Stimulated activated CD4-positive, alpha-beta T cell treated with anti-CD3 and anti-CD28 coated beads, Interleukin-12 subunit alpha, Interleukin-12 subunit beta, amount 100 ng/mL, for 24 hours (primary cell): ENCODE results near the gene KIF16B.
"Not testable (repeated sequence)": the region's sequence is repeated elsewhere in the genome, so short reads cannot be mapped to it uniquely, and the experiment has no call there.

ENCODE experiments used
- DNase-seq, 2 experiments: peaks; one replicate each; pipeline ENCODE4 v3.0.0-alpha.2; 2020; ENCODE audit warnings: low read depth in 2 of 2

The KIF16B gene

GRCh38 chr20:16292226-16292880 lies 280.9 kb downstream of the KIF16B start:
- no peak for DNase-seq

DNA sequence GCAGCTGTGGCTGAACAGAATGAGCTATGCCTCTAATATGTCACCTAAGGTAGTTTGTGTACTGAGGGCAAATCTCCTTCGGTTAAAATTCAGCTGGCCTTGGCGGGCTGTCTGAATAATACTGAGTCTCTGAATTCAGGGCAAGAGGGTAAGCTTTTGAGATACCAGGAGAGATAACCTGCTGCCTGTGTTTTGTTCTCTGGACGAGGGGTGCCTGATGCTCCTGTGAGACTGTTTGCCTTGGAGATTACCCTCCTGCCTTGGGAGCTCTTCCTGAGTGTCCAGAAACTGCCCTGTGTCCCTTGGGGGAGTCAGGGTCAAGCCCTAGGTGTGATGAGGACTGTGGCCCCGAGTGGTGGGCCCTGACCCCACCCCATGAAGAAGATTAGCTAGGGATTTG lies 282.9 kb downstream of the KIF16B start:
- DNase-seq, result no peak

DNA sequence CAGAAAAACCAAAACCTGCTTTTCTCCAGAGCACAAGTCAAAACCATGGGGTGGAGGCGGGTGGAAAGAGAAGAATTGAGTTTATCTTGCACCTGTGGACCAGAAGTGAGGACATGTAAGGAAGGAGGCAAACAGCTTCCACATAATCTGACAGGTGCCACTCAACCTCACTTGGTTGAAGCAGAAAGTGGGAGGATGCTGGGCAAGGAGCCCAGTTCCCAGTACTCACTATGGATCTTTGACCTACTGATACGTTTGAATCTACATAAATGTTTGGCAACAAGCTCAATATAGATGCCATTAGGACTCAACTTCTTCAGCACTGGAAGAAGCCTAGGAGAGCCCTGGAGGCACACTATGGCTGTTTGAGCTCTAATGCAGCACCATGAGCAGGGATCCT lies 285.5 kb downstream of the KIF16B start:
- no peak for DNase-seq

- no peak for DNase-seq
Measured at GRCh38 chr20:16286601-16287000, 286.6 kb downstream of the KIF16B start.

DNA sequence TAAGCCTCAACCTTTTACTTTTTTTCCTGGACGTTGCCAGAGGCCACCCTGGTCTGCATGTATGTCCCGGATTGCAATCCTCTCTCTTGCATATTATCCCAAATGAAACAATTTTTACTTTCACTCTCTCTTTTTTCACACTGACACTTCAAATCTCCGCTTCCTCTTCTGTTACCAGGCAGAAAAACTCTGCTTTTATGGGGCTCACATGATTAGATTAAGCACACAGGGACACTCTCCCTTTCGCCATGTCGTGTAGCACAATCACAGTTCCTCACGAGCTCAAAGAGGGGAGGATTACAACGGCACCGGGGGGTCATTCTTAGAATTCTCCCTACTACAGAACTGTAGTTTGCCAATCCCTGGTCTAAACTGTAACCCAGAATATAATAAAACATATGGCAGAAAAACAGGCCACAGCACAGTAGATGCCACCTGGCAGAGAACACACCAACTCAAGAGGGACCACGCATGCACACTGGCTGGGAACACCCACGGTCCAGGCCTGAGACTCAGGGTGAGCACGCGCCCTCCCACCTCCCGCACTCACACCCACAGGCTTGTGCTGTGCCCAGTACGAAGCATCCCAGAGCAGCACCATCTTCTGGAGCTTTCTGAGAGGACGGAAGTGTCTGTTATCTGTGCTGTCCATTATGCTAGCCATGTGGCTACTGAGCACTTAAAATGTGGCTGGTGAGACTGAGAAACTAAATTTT lies 288.7 kb downstream of the KIF16B start:
- no peak for DNase-seq

DNA sequence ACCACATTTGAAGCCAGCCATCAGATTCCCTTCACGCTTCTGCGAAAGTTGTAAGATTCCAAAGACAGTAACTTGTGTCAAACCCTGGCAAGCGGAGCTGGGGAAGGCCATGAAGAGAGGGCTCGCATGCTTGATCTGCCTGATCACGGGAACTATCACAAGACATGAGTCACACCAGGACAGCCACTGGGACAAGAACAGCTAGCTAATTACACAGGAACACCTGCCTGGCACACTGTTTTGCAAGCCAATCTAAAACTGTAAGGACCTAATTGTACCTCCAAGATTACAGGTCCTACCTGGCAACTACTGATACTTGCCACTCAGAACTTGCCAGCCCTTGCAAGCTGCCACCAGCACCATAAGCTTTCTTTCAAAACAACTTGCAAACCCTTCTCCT lies 289.3 kb downstream of the KIF16B start:
- no peak for DNase-seq

DNA sequence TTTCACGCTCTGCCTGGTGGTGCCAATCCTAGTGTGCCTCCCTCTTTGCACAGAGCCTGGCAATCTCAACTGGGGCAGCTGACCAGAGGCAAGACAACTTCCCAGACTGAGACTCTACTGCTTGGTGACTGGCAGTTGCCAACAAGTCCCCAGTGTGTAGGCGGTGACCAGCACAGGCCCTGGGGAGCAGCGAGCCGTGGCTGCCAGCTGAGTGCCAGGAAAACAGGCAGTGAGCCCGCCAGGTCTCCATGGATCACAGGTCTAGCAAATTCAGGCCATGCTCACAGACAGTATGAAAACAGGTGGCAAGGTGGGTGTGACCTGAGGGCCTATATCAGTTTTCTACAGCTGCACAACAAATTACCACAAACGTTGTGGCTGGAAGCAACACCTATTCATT lies 289.9 kb downstream of the KIF16B start:
- DNase-seq, result no peak

- DNase-seq, result no peak
Measured at GRCh38 chr20:16280219-16280618, 293.0 kb downstream of the KIF16B start.

- no peak for DNase-seq
Measured at GRCh38 chr20:16279320-16279719, 293.9 kb downstream of the KIF16B start.

DNA sequence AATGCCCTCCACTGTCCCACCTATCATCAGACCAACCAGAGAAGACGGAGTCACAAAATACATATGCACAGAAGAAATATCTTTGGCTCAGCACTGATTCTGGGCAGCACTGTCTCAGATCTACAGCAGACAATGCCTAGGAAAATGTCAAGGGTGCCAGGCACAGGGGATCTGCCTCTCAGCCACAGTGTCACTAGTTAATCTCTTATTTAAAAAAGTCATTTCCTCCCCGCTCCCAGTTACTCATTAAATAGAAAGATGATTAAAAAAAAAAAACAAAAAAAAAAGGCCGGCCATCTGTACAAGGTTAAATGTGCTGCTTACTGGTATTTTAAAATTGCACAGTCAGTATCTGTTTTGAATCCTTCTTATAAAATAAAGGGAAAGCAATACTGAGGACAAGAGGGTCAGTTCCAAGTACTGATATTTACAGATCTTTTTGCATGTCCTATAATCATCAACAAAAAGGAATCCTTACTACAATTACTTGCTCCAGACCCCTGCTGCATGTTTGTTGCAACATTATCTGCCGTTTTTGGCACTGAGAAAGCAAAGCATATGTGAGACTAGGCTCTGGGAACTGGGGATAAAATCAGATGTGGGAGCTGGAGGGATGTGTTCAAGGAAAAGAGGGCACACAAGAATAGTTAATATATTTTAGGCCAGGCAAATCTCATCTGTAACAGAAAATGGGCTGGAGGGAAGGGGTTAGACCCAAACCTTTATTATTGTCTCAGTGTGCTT lies 299.3 kb downstream of the KIF16B start:
- no peak for DNase-seq

DNA sequence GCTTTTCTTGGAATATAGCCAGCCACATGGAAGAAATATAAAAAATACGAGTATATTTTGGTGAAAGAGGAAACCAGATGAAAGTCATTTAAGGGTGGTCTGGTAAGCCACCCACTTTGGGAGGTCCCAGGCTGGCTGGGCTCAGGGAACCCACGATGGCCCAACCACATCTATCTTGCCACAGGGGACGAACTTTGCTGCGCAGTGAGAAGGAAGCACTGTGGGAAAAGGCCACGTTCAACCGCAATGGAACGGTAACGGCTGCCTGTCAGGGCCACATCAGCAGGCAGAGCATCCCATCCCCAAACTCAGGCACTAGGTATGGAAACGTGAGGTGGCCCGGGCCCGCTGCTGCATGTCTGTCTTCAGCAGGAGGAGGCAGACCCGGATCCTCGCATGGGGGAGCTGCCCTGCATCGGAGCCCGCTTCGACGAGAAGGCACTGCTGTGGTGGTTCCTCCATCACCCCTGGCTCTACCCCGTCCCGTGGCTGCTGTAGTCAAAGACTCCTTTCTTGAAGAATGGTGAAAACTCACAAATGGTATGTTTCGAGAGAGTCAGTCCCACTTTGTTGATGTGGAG lies 300.4 kb downstream of the KIF16B start:
- DNase-seq, result no peak

GRCh38 chr20:16271450-16271849 lies 301.8 kb downstream of the KIF16B start:
- DNase-seq, result no peak

DNA sequence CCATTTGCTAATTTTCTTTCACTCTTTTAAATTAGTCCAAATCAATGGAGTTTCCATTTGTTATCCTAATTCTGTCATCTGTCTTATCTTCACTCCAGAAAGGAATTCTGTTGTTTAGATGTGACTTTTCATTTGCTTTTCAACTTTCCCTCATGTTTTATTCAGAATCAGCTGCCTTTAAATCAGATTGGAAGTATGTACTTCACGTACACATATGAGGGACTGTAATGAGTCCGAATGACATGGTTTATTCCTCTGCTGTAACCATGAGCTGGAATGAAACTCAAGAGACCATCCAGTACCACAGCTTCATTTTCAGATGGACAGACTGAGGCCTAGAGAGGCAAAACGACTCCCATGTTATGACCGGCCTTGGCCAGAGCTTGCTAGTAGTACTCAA lies 302.3 kb downstream of the KIF16B start:
- DNase-seq, result no peak

GRCh38 chr20:16270314-16270931 lies 302.8 kb downstream of the KIF16B start:
- no peak for DNase-seq

DNA sequence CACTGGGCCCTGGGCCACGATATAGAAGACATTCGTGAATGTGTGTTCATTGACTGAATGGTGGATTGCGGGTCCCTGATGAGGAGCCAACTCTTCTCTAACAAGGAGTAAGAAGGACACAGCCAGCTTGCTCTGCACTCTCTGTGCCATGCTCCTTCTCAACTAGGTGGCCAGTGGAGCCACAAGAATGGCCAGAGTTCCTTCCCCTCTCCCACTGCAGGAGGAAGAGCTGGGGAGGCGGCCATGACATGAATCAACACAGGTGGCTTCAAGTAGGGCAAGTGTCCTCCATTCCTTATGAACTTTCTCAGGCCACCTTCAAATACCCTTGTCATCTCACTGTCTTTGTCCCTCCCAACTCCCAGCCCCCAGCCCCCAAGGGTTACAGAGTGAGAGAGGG lies 305.7 kb downstream of the KIF16B start:
- DNase-seq, result no peak

- DNase-seq, result no peak
Measured at GRCh38 chr20:16265334-16265733, 307.9 kb downstream of the KIF16B start.

DNA sequence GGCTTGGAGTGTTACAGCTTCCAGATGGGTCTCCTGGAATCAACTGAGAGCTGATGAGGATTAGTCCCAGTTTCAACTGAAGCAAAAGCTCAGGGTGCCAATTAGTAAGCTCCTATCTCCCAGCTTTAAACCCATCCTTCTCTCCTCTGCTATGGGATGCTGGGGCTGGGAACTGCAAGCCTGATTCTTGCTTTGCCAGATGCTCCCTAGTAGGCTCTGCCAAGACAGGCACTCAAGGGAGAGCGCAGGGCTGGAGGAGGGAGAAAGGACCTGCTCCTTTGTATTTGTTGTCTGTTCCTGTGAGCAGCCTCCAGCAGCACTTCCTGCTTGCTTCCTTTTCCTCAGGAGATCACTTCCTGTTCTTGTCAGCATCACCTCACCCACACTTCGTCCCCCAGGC lies 309.7 kb downstream of the KIF16B start:
- no peak for DNase-seq

GRCh38 chr20:16262594-16262993 lies 310.7 kb downstream of the KIF16B start:
- DNase-seq, result no peak

DNA sequence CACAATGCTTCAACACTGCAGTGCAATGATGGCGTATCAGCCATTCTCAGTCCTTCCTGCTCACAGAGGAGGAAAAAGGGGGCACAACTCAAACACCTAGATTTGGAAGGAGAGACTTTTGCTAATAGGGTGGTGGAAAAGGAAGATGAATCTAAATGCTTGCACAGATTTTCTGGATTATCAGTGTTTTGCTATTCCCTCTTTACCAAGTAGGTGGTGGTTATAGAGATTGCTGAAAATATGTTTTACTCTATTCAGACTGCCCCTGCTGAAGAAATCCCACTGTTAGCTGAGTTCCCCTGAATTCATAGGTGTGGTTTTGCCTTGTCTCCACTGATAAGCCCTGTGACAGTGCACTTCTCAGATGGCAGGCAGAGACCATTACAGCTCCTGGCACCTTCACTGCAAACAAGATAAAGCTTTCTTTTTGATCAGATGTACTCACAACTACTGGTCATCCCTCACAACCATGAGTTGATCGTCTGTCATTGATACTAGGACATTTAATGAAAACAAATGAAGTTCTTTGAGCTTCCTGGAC lies 311.4 kb downstream of the KIF16B start:
- DNase-seq, result no peak

DNA sequence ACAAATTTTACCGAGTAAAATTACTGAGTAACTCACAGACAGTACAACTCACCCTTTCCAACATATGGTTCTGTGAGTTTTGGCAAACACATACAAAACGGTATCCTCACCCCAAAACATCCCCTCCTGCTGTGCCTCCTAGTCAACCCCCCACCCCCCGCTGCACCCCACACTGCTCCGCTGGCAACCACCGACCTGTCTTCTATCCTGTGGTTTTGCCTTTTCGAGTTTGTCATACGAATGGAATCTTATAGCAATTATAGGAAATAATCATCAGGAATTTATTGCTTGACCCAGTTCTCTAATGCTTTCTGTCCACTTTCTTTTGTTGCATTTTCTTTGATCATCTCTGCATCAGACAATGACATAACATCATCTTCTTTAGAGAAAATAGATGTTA lies 312.3 kb downstream of the KIF16B start:
- DNase-seq, result no peak

GRCh38 chr20:16260133-16260532 lies 313.1 kb downstream of the KIF16B start:
- not testable (repeated sequence) for DNase-seq

GRCh38 chr20:16258766-16259165 lies 314.5 kb downstream of the KIF16B start:
- DNase-seq, result no peak
